ENCODE results near the gene CD8B. TPM values are rescaled to one million over a fixed set of nuclear protein-coding genes. Genes with fewer than 3 reads are reported as not detected.
"Not testable (repeated sequence)": the region's sequence is repeated elsewhere in the genome, so short reads cannot be mapped to it uniquely, and the experiment has no call there.

Gene CD8B
- total and polyA plus RNA-seq, 2 donors (not counting 1 experiment from before 2014, with no cell fraction given) = not detected

- not testable (repeated sequence) for DNase-seq (ENCODE audit: low read depth in 2 of 2); H3K4me2 ChIP-seq (ENCODE audit: extremely low read depth, insufficient read depth, low read length); H4K20me1 ChIP-seq (ENCODE audit: control insufficient read depth, extremely low read depth, insufficient read depth, low read length)
These were observed 24.0 kb downstream of the CD8B start for GRCh38 chr2:86837714-86838113.

GRCh38 chr2:86836915-86837695 lies 24.6 kb downstream of the CD8B start:
- peak overlapping the region; percentile 82 for H3K4me2 ChIP-seq (ENCODE audit: extremely low read depth, insufficient read depth, low read length)
- not testable (repeated sequence) for H2AFZ ChIP-seq (ENCODE audit: low read length)

More at GRCh38 chr2:86837714-86838113, 24.0 kb downstream of the CD8B start:
- not testable (repeated sequence) for H3K36me3 ChIP-seq (ENCODE audit: control insufficient read depth, insufficient read depth, low read length); H3K79me2 ChIP-seq (ENCODE audit: control insufficient read depth, insufficient read depth, low read length); H3K4me3 ChIP-seq (replicated peaks in 1 of 4; ENCODE audit: control extremely low read depth in 1 of 4, insufficient read depth in 1 of 4, low read depth in 3 of 4, low read length in 4 of 4); H3K4me1 ChIP-seq (ENCODE audit: control insufficient read depth, extremely low read depth, insufficient read depth, low read length); H3K9ac ChIP-seq (ENCODE audit: insufficient read depth, low read length); H3K27ac ChIP-seq (ENCODE audit: insufficient read depth, low read length); H2AFZ ChIP-seq (ENCODE audit: low read length); H3K27me3 ChIP-seq (ENCODE audit: control insufficient read depth, insufficient read depth, low read length); H3K9me3 ChIP-seq (ENCODE audit: control insufficient read depth, insufficient read depth, low read depth, low read length)

GRCh38 chr2:86835548-86835889 lies 26.2 kb downstream of the CD8B start:
- not testable (repeated sequence) for H2AFZ ChIP-seq (ENCODE audit: low read length); H3K9me3 ChIP-seq (ENCODE audit: control insufficient read depth, insufficient read depth, low read depth, low read length); H3K4me1 ChIP-seq (ENCODE audit: control insufficient read depth, extremely low read depth, insufficient read depth, low read length); DNase-seq (ENCODE audit: low read depth in 2 of 2); H3K27ac ChIP-seq (ENCODE audit: insufficient read depth, low read length); H3K9ac ChIP-seq (ENCODE audit: insufficient read depth, low read length); H3K36me3 ChIP-seq (ENCODE audit: control insufficient read depth, insufficient read depth, low read length); H4K20me1 ChIP-seq (ENCODE audit: control insufficient read depth, extremely low read depth, insufficient read depth, low read length); H3K4me2 ChIP-seq (ENCODE audit: extremely low read depth, insufficient read depth, low read length); H3K27me3 ChIP-seq (ENCODE audit: control insufficient read depth, insufficient read depth, low read length); H3K79me2 ChIP-seq (ENCODE audit: control insufficient read depth, insufficient read depth, low read length); H3K4me3 ChIP-seq (replicated peaks in 1 of 4; ENCODE audit: control extremely low read depth in 1 of 4, insufficient read depth in 1 of 4, low read depth in 3 of 4, low read length in 4 of 4)

More at GRCh38 chr2:86836915-86837695, 24.6 kb downstream of the CD8B start:
- H3K79me2 ChIP-seq (ENCODE audit: control insufficient read depth, insufficient read depth, low read length); H4K20me1 ChIP-seq (ENCODE audit: control insufficient read depth, extremely low read depth, insufficient read depth, low read length); H3K9me3 ChIP-seq (ENCODE audit: control insufficient read depth, insufficient read depth, low read depth, low read length); H3K27me3 ChIP-seq (ENCODE audit: control insufficient read depth, insufficient read depth, low read length); H3K36me3 ChIP-seq (ENCODE audit: control insufficient read depth, insufficient read depth, low read length); H3K9ac ChIP-seq (ENCODE audit: insufficient read depth, low read length); H3K27ac ChIP-seq (ENCODE audit: insufficient read depth, low read length); H3K4me1 ChIP-seq (ENCODE audit: control insufficient read depth, extremely low read depth, insufficient read depth, low read length): not testable (repeated sequence)
- peak overlapping the region in 1 of 4 experiments; percentile 28 for H3K4me3 ChIP-seq (replicated peaks in 1 of 4; ENCODE audit: control extremely low read depth in 1 of 4, insufficient read depth in 1 of 4, low read depth in 3 of 4, low read length in 4 of 4)
- DNase-seq (ENCODE audit: low read depth in 2 of 2) = peak; percentile 82 to 86

- H3K79me2 ChIP-seq (ENCODE audit: control insufficient read depth, insufficient read depth, low read length) = no peaks in the 10 kb centered on the region
- no peak overlapping the region for H3K4me3 ChIP-seq (replicated peaks in 1 of 4; ENCODE audit: control extremely low read depth in 1 of 4, insufficient read depth in 1 of 4, low read depth in 3 of 4, low read length in 4 of 4)
- no peaks in the 10 kb centered on the region for H3K4me1 ChIP-seq (ENCODE audit: control insufficient read depth, extremely low read depth, insufficient read depth, low read length)
- H3K27ac ChIP-seq (ENCODE audit: insufficient read depth, low read length) = no peak overlapping the region
- H3K4me2 ChIP-seq (ENCODE audit: extremely low read depth, insufficient read depth, low read length) = no peak overlapping the region
- no peaks in the 10 kb centered on the region for H3K36me3 ChIP-seq (ENCODE audit: control insufficient read depth, insufficient read depth, low read length)
- TF ChIP-seq, protein P1, sequence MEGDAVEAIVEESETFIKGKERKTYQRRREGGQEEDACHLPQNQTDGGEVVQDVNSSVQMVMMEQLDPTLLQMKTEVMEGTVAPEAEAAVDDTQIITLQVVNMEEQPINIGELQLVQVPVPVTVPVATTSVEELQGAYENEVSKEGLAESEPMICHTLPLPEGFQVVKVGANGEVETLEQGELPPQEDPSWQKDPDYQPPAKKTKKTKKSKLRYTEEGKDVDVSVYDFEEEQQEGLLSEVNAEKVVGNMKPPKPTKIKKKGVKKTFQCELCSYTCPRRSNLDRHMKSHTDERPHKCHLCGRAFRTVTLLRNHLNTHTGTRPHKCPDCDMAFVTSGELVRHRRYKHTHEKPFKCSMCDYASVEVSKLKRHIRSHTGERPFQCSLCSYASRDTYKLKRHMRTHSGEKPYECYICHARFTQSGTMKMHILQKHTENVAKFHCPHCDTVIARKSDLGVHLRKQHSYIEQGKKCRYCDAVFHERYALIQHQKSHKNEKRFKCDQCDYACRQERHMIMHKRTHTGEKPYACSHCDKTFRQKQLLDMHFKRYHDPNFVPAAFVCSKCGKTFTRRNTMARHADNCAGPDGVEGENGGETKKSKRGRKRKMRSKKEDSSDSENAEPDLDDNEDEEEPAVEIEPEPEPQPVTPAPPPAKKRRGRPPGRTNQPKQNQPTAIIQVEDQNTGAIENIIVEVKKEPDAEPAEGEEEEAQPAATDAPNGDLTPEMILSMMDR (conservative IDR thresholded peaks at IDR 0.05 in 1 of 2, IDR thresholded peaks at IDR 0.05 in 1 of 2; ENCODE audit: low read depth in 1 of 2, low read length in 2 of 2) = no peak
- TF ChIP-seq EZH2 (IDR thresholded peaks at IDR 0.05; ENCODE audit: low read length, missing control alignments) = no peak
- H3K27me3 ChIP-seq (ENCODE audit: control insufficient read depth, insufficient read depth, low read length) = peaks cover 2% of the 10 kb centered on the region
- no peaks in the 10 kb centered on the region for H3K9me3 ChIP-seq (ENCODE audit: control insufficient read depth, insufficient read depth, low read depth, low read length)
- no peak overlapping the region for H2AFZ ChIP-seq (ENCODE audit: low read length)
- H4K20me1 ChIP-seq (ENCODE audit: control insufficient read depth, extremely low read depth, insufficient read depth, low read length) = no peaks in the 10 kb centered on the region
- no peak for DNase-seq (ENCODE audit: low read depth in 2 of 2)
- no peak overlapping the region for H3K9ac ChIP-seq (ENCODE audit: insufficient read depth, low read length)
These were observed 28.4 kb downstream of the CD8B start for GRCh38 chr2:86833315-86833714.
